Keratinocyte (primary cell): Measurements from ENCODE around the gene OR2AP1.

ENCODE experiments used
- CTCF ChIP-seq, 3 experiments: IDR thresholded peaks in 1 of 3; conservative IDR thresholded peaks in 1 of 3; optimal IDR thresholded peaks in 1 of 3; 2 replicates in 2 of 3; 3 replicates in 1 of 3; pipeline versions ENCODE3 to v1.5.1; 2011; ENCODE audit warnings: low read length in 3 of 3, mild to moderate bottlenecking in 3 of 3, moderate library complexity in 2 of 3, control low read depth in 1 of 3, inconsistent platforms in 1 of 3; ENCODE audit not compliant: insufficient read depth in 2 of 3; ENCODE audit errors: extremely low read depth in 1 of 3
- EZH2 ChIP-seq: IDR thresholded peaks from one replicate; pipeline ENCODE4 v1.6.1; 2012; ENCODE audit warnings: inconsistent platforms, mild to moderate bottlenecking, low read length, moderate library complexity

GRCh38 chr12:55549302-55549701 lies 23.0 kb upstream of the OR2AP1 start, which contains the start of gene OR6C4:
- TF ChIP-seq CTCF (optimal IDR thresholded peaks at IDR 0.05 in 1 of 3, IDR thresholded peaks at IDR 0.05 in 1 of 3, conservative IDR thresholded peaks at IDR 0.05 in 1 of 3; ENCODE audit: extremely low read depth in 1 of 3, insufficient read depth in 2 of 3, low read length in 3 of 3) = no peak
- no peak for TF ChIP-seq EZH2
